NCI-H1694 (cell line): Measurements from ENCODE around the gene KCNG2.
"Not testable (repeated sequence)": the region's sequence is repeated elsewhere in the genome, so short reads cannot be mapped to it uniquely, and the experiment has no call there.

ENCODE experiments used
- DNase-seq: peaks from one replicate; lab custom pipeline; 2025; lab: John Stamatoyannopoulos, UW

KCNG2 gene

DNA sequence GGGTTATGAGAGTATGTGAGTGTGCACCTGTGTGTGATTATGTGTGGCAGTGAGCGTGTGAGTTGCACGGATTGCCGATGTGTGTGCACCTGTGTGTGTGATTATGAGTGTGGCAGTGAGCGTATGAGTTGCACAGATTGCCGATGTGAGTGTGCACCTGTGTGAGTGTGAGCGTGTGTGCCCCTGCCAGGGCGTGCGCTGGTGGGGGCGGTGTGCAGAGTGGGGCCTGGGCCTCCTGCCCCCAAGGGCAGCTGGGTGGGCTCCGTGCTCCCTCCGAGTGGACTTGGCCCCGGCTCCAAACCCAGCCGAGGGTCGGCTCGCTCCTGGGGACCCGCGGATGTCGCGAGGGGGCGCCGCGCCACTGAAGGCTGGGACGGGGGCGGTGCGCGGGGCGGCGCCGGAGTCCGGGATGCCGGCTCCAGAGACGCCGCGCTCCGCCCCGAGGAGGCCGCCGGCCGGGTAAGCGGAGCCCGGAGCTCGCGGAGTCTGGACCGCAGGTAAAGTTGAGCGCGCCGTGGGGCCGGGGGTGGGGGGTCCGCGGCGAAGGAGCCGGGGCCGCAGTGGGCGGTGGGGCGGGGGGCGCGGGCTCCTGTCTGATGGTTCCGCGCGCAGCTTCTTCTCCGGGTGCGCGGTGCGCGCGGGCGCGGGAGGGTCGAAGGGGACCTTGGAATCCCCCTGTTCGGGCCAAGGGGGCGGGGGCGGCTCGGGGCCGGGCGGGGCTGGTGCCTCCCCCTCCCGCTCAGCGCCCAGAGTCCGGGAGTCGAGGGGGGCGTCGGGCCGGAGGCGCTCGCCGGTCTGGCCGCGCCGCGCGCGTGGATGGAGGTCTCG lies at the start of gene KCNG2:
Gene KCNG2 (plus strand): TSS at position 421 of the 828 bp plus-strand sequence. CDS start 65,730 bp downstream, outside the sequence.
- DNase-seq = no peak

DNA sequence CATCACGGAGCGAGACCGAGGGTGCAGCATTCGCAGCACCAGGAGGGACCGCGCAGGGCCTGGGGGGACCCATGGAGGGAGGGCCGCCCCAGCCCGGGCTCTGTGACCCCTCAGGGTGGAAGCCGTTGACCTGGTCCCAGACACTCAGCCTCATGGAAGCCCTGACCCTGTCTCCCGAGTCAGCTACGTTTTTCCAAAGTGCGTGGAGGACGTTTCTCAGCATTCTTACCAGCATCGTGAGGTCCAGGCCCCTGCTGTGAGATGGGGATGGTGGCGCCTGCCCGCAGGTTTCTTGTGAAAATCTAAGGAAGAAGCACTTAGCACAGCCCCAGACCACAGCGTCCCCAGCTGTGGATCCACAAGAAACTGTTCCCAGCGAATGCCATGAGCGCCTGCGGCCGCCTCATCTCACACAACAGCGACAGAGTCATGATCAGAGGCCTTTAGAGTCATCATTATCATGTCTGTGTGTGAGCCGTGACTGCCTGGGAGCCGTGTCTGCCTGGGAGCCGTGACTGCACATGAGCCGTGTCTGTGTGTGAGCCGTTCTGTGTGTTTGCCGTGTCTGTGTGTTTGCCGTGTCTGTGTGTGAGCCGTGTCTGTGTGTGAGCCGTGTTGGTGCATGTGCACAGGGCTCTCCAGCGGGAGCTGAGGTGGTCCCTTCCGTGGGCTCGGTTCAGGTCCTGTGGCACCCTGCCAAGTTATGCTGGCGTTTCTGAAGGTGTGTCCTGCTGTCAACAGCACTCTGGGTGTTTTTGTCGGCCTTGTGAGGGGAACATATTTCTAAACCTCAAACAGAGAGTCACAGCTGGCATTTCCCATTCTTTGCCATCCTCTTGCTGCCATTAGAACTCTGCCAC lies 49.2 kb upstream of the KCNG2 start:
- DNase-seq = no peak

DNA sequence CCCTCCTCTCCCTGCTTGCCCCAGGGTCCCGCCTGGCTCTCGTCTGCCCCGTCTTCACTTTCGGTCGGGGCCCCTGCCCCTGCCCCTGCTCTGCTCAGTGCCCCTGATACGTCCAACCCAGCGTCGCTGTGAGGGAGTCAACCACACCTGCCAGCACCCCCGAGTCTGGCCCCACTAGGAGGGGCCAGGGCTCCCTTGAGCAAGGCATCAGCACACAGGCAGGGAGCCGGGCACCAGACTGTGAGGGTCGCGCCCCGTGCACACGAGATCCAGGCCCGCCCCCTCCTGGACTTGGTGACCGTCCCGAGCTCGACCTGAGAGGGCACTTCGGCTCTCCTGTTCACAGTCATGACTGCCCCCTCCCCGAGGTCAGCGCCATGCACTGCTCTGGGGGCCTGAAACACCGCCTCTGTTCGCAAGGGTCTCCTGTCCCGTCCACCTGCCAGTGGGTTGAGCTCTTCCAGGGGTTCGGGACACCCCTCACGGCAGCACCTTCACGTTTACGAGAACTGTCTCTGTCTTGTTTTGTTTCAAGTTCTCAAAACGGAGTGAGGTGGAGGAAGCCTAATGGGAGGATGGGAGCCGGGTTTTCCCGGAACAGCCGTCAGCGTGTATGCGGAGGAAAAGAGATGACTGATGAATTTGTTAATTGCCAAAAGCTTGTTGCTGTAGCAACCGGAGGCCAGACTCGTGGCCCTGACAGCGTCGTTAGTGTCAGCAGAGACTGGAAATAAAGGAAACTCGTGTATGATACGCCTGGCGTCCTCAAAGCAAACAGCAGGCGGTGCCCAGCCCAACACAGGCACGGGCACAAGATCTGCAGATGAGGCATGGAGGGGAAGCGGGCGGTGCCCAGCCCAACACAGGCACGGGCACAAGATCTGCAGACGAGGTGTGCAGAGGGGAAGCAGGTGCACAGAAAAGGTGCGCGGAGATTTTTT lies 48.2 kb upstream of the KCNG2 start:
- no peak for DNase-seq

GRCh38 chr18:79750980-79751571 lies 46.7 kb upstream of the KCNG2 start:
- DNase-seq = no peak

DNA sequence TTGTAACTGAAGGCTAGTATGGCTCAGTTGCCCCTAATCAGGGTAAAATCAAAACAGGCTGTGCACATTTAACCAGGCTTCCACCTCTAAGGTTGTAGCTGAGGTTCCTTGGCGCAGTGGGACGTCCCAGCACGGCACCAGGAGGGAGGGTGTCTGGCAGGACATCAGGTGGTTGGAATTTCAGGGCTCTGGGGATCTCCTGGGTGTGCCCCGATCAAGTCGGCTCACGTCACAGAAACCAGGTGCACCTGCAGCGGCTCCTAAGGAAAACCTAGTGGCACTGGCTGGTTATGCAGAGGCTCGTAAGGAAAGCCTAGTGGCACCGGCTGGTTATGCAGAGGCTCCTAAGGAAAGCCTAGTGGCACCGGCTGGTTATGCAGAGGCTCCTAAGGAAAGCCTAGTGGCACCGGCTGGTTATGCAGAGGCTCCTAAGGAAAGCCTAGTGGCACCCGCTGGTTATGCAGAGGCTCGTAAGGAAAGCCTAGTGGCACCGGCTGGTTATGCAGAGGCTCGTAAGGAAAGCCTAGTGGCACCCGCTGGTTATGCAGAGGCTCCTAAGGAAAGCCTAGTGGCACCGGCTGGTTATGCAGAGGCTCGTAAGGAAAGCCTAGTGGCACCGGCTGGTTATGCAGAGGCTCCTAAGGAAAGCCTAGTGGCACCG lies 45.7 kb upstream of the KCNG2 start:
- not testable (repeated sequence) for DNase-seq

- DNase-seq = not testable (repeated sequence)
Observed at GRCh38 chr18:79752946-79753345, 44.8 kb upstream of the KCNG2 start.

DNA sequence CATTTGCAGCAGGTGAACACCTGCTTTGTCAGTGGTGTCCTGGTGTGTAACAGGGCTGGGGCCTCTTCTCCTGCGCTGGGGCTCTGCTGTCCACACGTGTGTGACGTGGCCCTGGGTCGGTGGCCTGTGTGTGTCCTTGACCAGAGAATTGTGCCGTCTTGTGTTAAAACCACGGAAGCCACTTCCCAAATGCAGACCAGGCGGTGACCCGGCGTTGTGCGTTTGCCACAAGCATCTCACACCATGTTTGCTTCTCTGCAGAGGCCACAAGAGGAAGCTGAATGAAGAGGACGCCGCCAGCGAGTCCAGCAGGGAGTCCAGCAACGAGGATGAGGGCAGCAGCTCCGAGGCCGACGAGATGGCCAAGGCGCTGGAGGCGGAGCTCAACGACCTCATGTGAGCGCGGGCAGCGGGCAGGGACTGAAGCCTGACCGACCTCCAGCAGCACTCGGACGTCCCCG lies 44.3 kb upstream of the KCNG2 start:
- no peak for DNase-seq

- DNase-seq = no peak
Observed at GRCh38 chr18:79754022-79754761, 43.5 kb upstream of the KCNG2 start.

DNA sequence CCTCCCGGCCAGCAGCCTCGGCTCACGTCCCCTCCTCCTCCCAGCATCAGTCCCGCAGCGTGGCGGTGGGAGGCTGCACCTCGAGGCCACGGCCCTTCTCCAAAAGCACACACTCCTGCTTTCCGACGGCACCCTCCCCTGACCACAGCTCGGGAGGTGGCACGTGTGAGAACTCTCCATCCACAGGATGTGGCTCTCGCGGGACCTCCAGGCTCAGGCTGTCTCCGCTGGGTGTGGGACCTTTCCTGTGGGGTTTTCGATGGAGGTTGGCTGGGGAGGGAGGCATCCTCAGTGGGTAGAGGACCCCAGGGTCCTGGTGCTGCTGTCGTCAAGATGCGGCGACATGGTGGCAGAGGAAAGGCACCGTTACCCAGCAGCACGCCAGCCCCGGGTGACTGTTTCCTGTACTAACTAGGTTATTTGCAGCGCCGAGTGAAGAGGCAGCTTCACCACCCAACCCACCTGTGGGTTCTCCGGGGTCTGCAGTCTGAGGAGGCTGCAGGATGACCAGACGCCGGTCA lies 42.8 kb upstream of the KCNG2 start:
- no peak for DNase-seq

DNA sequence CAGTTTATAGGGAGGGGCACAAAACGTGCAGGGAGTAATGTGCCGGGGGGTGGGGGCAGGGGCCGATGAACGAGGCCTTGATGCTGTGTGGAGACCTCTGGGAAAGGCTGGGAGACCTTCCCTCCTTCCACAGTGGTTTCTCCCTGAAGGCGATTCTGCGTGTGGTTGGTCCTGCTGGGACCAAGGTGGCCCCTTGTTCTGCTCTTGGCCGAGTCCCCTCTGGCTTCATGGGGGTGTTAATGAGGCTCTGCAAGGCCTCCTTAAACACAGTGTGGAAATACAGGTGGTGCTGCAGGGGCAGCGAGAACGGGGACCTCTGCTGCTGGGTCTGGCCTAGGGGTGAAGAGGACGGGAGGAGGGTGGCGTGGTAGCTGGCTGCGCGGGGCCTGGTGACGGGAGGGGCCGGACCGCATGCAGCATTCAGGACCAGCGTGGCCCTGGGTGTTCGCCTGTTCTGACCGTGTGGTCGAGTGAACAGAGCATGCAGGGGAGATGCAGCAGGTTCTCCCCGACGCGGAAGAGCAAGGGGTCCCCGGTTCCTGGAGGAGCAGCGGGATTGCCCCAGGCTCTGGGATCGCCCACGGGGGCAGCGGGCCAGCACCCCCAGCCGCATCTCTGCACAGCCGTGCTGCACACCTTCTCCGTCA lies 42.1 kb upstream of the KCNG2 start:
- no peak for DNase-seq

GRCh38 chr18:79756143-79756500 lies 41.6 kb upstream of the KCNG2 start:
- no peak for DNase-seq

- DNase-seq = no peak
Observed at GRCh38 chr18:79756826-79757225, 40.9 kb upstream of the KCNG2 start.

GRCh38 chr18:79760348-79760747 lies 37.4 kb upstream of the KCNG2 start:
- no peak for DNase-seq

DNA sequence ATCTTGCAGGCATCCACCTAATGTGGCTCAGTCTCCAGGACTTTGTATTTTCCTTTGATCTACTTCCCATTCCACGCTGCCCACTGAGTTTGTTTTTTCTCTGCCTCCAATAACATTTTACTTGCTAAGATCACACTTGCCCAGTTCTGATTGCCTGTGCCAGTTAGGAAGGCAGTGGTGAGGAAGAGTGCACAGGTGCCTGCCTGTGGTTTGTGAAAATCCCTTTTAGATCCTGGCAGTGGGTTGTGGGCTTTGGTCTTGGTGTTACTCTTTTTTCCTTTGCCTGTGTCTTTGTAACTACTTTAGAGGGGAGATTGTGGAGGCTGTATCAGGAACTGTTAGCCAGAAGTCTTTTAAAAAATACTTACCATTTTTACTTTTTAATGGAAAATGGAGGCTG lies 36.9 kb upstream of the KCNG2 start:
- no peak for DNase-seq

- DNase-seq = no peak
Observed at GRCh38 chr18:79763407-79763806, 34.3 kb upstream of the KCNG2 start.

DNA sequence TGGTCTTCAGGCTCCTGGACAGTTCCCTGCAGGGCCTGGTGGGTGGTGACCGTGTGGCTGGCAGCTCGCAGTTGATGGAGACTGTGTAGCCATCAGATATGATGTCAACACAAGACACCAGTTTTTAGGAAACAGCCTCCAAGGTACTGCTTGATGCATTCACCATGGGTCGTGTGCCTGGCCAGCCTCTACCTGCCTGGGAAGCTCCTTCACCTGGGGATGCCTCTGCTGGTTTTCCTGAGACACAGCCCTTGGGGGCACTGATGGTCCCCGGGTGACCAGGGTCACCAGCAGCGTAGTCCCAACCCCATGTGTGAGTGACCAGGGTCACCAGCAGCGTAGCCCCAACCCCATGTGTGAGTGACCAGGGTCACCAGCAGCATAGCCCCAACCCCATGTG lies 33.6 kb upstream of the KCNG2 start:
- DNase-seq = no peak

DNA sequence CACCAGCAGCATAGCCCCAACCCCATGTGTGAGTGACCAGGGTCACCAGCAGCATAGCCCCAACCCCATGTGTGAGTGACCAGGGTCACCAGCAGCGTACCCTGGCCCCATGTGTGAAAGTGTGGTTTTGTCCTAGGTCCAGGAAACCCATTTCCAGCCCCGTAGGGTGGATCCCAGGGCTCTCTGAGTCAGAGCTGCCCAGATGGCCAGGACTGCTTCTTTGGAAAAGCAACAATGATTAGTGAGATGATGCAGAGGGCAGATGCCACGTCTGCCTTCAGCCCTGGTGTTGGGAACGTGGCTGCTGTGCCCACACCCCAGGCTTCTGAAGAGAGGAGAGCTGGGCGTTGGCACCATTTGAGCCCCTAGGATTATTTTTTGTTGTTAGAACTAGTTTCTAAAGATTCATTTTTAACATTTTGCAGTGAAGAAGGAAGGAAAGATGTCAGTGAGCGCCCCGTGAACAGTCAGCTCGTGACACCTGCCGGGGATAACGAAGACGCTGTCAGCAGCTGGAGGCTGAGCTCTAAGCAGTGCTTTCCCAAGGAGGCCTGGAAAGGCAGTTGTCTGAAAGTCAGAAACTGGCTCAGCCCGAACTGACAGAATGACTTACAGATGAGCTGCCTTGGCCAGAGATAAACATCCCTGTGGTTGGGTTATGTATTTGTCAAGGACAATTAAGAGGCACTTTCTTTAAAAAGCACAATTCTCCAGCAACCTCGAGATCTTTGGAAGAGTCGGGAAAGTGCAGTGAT lies 32.1 kb upstream of the KCNG2 start:
- DNase-seq = no peak

DNA sequence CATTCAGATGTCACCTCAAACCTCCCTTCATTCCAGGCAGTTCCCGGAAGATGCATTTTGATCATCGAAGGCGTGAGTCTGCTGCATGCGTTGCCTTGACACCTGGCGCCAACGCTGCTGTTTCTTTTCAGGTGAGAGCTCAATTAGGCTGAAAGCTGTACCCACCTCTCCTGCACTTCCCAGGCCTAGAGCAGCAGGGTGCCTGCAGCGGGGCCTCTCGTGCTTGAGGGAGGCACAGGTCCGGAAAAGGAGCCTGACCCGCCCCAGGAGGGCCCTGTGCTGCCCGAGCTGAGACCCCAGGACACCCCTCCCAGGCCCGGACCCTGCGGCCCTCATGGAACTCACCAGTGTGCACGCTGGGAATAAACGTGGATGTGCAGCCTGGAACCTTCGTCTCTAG lies 31.4 kb upstream of the KCNG2 start:
- no peak for DNase-seq

- no peak for DNase-seq
Observed at GRCh38 chr18:79768745-79769144, 29.0 kb upstream of the KCNG2 start.
